Effector memory CD4-positive, alpha-beta T cell (primary cell): ENCODE data around the gene PDE11A.

ENCODE experiments used
- DNase-seq, 3 donors: peaks; one replicate each; pipeline ENCODE4 v3.0.0-alpha.2; 2020
- H3K27ac ChIP-seq: 2 replicates; pipeline ENCODE4 v1.7.0; 2013; ENCODE audit warnings: mild to moderate bottlenecking, low read length, moderate library complexity; ENCODE audit not compliant: insufficient read depth, poor library complexity, severe bottlenecking
- H3K27me3 ChIP-seq: replicated peaks from 2 replicates; pipeline ENCODE4 v1.7.0; 2013; ENCODE audit warnings: mild to moderate bottlenecking, low read length; ENCODE audit not compliant: insufficient read depth, control insufficient read depth, poor library complexity, severe bottlenecking
- H3K36me3 ChIP-seq: 2 replicates; pipeline ENCODE4 v1.7.0; 2013; ENCODE audit warnings: mild to moderate bottlenecking, low read length, moderate library complexity; ENCODE audit not compliant: control insufficient read depth, insufficient read depth
- H3K4me1 ChIP-seq: 2 replicates; pipeline ENCODE4 v1.7.0; 2013; ENCODE audit warnings: low read length, mild to moderate bottlenecking; ENCODE audit not compliant: control insufficient read depth, insufficient read depth, poor library complexity, severe bottlenecking
- H3K4me3 ChIP-seq: 2 replicates; pipeline ENCODE4 v1.7.0; 2013; ENCODE audit warnings: low read length, low read depth, mild to moderate bottlenecking; ENCODE audit not compliant: insufficient read depth, poor library complexity, severe bottlenecking
- H3K9me3 ChIP-seq: 2 replicates; pipeline ENCODE4 v1.7.0; 2013; ENCODE audit warnings: mild to moderate bottlenecking, low read length, moderate library complexity; ENCODE audit not compliant: control insufficient read depth

PDE11A gene

GRCh38 chr2:177579486-177580036 lies 493.0 kb downstream of the PDE11A start:
- Histone ChIP-seq H3K9me3 (no peaks in the 10 kb centered on the region), H3K4me3 (no peak overlapping the region), H3K27me3 (no peaks in the 10 kb centered on the region), H3K27ac (no peak overlapping the region), H3K4me1 (no peaks in the 10 kb centered on the region), H3K36me3 (no peaks in the 10 kb centered on the region)
- DNase-seq = no peak

- H3K27me3 ChIP-seq = no peaks in the 10 kb centered on the region
- no peak for DNase-seq
- no peaks in the 10 kb centered on the region for H3K9me3 ChIP-seq
- no peak overlapping the region for H3K27ac ChIP-seq
- no peaks in the 10 kb centered on the region for H3K36me3 ChIP-seq
- no peaks in the 10 kb centered on the region for H3K4me1 ChIP-seq
- H3K4me3 ChIP-seq = no peak overlapping the region
Measured at GRCh38 chr2:177578454-177578853, 494.1 kb downstream of the PDE11A start.

- H3K36me3 ChIP-seq = no peaks in the 10 kb centered on the region
- no peaks in the 10 kb centered on the region for H3K27me3 ChIP-seq
- no peak overlapping the region for H3K27ac ChIP-seq
- H3K4me1 ChIP-seq = no peaks in the 10 kb centered on the region
- no peak for DNase-seq
- no peaks in the 10 kb centered on the region for H3K9me3 ChIP-seq
- H3K4me3 ChIP-seq = no peak overlapping the region
Measured at GRCh38 chr2:177577075-177577474, 495.5 kb downstream of the PDE11A start.

DNA sequence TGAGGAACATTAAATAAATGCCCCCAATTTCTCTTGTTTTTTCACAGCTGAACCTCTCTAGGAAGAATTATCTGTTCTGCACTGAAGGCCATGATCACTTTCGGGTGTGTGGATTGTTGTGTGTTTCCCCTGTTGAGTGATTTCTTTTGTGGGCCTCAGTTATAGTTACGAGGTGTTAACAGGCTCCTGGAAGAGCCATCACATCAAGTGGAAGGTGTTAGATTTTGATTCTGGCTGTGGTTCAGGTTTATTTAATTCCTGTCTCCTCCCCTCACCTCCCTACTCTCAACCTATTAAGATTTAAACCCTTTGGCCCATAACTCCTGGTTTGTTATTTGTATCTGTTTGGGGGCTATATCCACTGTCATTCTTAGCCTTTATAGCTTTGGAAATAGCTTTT lies 497.2 kb downstream of the PDE11A start:
- H3K36me3 ChIP-seq = no peaks in the 10 kb centered on the region
- H3K27ac ChIP-seq = no peak overlapping the region
- H3K27me3 ChIP-seq = peaks cover 4% of the 10 kb centered on the region

GRCh38 chr2:177574356-177574755 lies 498.2 kb downstream of the PDE11A start:
- H3K27ac ChIP-seq = no peak overlapping the region
- no peaks in the 10 kb centered on the region for H3K9me3 ChIP-seq
- no peak for DNase-seq
- H3K27me3 ChIP-seq = peaks cover 4% of the 10 kb centered on the region
- no peaks in the 10 kb centered on the region for H3K36me3 ChIP-seq
- H3K4me1 ChIP-seq = no peaks in the 10 kb centered on the region
- no peak overlapping the region for H3K4me3 ChIP-seq

More for the DNA sequence above, 497.2 kb downstream of the PDE11A start:
- Histone ChIP-seq H3K4me3 (no peak overlapping the region), H3K4me1 (no peaks in the 10 kb centered on the region), H3K9me3 (no peaks in the 10 kb centered on the region)
- DNase-seq = no peak
